DMS 273 treated with DMSO at 0.1 percent for 48 hours (cell line): ENCODE data around the gene CYREN.
"Not testable (repeated sequence)": the region's sequence is repeated elsewhere in the genome, so short reads cannot be mapped to it uniquely, and the experiment has no call there.

Experiments used
- DNase-seq: peaks from one replicate; lab custom pipeline; 2025; lab: John Stamatoyannopoulos, UW

Gene CYREN

DNA sequence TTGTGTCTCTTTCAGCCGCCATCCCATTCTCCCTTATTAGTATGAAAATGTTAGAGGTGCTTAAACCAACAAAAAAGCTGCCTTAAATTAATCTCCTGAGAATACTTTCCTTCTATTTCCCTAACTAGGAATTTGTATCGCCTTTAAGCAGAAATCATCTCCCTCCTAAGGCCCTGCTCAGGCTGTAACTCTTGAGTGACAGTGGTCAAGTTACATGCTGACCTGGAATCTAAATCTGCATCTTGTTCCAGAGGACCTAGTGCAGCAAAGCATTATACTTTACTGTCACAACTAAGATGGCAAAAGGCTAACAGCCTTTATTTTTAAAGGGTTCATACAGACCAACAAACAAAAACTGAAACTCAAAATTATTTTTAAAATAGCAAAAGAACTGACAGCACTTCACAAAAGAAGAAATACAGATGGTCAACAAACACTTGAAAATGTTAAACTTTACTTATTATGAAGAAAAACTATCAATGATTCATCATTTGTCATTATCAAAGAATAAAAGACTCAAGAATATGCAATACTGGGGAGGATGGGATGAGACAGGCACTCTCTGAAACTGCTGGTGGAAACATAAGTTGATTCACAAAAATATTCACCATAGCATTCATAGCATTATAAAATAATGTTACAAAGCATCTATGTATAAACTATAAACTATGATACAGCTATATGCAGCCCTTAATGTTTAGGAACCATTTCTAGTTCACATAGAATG lies 11.0 kb downstream of the CYREN start:
- no peak for DNase-seq

DNA sequence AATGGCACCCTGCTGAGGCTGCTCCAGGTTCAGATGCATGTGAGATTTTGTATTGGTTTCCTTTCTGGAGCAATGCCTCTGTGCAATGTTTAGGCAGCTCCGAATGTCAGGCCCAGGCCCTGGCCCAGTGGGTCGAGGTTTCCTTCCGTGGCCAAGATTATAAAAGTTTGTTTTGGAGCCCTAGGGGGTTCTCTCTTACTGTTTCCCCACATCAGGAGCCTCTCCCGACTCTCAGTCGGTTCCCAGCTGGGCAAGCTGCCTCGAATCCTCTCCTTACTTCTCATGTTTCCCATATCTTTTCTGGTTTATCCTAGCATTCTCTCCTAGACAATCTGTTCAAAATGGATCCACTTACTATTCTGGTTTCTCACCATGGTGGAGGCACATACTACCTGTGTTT lies 11.6 kb downstream of the CYREN start:
- DNase-seq = no peak

GRCh38 chr7:135158141-135158655 lies 12.3 kb downstream of the CYREN start:
- no peak for DNase-seq

GRCh38 chr7:135156290-135156689 lies 14.2 kb downstream of the CYREN start:
- DNase-seq = no peak

- DNase-seq = no peak
Observed at GRCh38 chr7:135154734-135155133, 15.8 kb downstream of the CYREN start.

DNA sequence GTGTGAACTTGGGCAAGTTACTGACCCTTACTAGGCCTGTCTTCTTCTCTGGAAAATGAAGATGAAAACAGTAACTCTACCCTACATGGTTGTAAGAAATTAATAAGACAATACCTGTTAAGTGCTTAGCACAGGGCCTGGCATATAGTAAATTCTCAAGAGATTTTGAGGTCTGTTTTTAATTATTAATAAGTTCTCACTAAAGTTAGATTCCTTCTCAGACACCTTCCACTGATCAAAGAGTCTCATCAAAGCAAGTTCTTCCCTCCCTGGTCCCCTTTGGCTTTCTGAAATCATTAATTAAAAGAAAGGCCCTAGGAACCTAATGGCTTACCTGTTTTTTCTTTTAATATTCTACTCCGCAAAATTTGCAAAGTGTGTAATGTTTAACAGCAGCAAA lies 18.1 kb downstream of the CYREN start:
- DNase-seq = no peak

DNA sequence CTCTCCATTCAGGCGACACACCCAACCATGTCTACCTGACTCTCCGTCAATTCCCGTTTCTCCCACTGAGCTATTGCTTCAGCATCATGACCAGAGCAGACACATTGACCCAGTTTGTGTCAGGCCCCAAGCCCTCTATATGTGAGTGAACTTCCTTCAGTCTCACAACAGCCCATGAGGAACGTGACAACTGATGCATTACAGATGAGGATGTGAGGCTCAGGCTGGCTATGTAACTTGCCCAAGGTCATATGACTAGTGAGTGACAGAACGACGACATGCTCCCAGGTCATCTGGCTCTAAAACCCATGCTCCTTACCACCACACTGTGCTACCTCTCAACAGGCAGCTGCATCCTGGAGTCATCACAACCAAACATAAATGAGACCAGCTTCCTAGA lies 19.0 kb downstream of the CYREN start:
- DNase-seq = no peak

DNA sequence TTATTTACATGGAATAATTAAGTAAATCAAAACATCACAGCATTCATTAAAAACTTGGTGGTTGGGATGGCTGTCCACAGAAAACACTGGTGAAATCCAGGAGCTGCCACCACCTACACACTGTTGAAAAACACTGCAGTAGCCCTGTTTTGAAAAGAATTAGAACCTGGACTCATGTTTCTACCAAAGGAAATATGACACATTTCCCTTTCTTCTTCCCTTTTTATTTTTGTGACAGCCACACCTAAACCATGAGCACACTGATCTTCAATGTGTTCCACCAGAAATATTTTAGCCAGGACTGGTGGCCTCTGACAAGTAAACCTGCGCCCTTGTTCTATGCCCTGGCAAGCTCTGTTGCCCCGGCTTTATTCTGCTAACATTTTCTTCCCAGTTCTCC lies 19.4 kb downstream of the CYREN start:
- DNase-seq = no peak

- no peak for DNase-seq
Observed at GRCh38 chr7:135150072-135150782, 20.3 kb downstream of the CYREN start.

- no peak for DNase-seq
Observed at GRCh38 chr7:135147899-135148721, 22.4 kb downstream of the CYREN start, which contains the start of gene TMEM140. Gene TMEM140 (plus strand): TSS chr7:135148072. CDS start chr7:135164442, 16,370 bp downstream.

DNA sequence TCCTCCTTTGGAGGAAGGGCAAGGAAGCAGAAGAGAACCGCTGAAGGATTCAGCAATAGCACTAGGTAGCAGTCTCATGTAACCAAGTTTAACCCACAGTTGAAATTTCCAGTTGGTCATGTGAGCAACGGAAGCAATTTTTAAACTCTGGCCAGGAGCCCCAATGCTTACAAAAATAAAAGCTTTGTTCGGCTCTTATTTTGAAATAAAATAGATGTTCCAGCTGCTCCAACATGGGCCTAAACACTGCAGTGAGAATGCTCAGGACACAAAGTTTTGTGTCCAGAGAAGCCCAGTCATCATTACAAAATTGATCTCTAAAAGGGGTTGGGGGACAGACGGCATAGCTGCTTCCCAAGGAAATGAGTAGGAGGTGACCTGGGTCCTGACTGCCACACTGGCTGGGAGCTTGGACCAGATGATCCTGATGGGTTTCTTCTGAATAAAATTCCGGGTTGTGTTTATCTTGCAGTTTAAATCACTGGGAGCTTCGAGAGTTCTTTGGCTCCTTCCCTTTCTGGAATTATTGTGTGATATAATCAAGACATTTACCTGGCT lies 23.1 kb downstream of the CYREN start:
- DNase-seq = no peak

DNA sequence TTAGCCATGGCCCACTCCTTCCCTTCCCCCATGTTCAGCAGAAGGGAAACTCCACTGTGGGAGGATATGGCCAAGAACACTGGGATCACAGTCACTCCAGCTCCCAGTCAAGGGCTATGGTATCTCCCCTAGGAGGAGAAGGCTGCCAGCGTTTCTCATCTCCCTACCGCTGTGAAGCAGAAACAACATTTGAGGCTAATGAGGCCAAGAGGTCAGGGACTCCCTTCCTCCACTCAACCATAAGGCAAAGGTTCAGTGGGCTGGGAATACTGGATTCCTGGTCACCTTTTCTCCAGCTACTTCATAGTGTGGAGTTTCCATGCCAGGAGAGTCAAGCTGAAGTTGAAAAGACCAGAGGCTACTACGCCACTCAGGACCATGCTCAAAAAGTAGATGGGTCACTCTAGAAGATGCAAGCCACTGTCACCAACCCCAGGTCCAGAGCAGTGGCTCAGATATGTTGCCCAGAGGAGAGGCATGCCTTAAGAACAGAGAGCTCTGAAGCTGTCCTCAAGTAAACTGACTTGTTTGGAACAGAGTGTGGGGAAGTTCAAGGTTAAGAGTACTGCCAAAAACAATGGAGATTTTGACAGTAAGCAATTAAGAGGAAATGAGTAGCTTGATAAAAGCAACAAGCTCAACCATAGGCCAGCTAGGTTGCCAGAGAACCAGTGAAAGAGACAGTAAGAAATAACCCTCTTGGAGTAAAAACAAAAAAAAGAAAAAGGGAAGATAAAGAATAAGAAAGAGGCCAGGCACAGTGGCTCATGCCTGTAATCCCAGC lies 26.4 kb downstream of the CYREN start:
- DNase-seq = no peak

GRCh38 chr7:135129579-135129978 lies 40.9 kb downstream of the CYREN start:
- no peak for DNase-seq

DNA sequence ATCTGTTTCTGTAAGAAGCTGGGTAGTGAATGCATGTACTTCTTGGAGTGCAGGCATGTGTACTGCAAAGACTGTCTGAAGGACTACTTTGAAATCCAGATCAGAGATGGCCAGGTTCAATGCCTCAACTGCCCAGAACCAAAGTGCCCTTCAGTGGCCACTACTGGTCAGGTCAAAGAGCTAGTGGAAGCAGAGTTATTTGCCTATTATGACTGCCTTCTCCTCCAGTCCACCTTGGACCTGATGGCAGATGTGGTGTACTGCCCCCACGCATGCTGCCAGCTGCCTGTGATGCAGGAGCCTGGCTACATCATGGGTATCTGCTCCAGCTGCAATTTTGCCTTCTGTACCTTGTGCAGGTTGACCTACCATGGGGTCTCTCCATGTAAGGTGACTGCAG lies 41.6 kb downstream of the CYREN start:
- no peak for DNase-seq

DNA sequence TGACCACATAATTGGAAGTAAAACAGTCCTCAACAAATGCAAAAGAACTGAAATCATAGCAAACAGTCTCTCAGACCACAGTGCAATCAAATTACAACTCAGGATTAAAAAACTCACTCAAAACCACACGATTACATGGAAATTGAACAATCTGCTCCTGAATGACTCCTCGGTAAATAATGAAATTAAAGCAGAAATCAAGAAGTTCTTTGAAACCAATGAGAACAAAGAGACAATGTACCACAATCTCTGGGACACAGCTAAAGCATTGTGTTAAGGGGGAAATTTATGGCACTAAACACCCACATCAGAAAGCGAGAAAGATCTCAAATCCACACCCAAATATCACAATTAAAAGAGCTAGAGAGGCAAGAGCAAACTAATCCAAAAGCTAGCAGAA lies 45.9 kb downstream of the CYREN start:
- DNase-seq = not testable (repeated sequence)

- no peak for DNase-seq
Observed at GRCh38 chr7:135121868-135122267, 48.6 kb downstream of the CYREN start.

GRCh38 chr7:135117096-135117495 lies 53.4 kb downstream of the CYREN start:
- DNase-seq = no peak
